Activated CD4-positive, alpha-beta memory T cell treated with anti-CD3 and anti-CD28 coated beads for 36 hours (primary cell): ENCODE data around the gene NRF1. TPM values are rescaled to one million over a fixed set of nuclear protein-coding genes. Genes with fewer than 3 reads are reported as not detected.
A peak's percentile ranks its signal among the peaks of the same experiment; 100 is the strongest.

Experiments used
- CTCF ChIA-PET: fragments of 350-600 bp; sonication (Branson Sonifier 250); formaldehyde crosslinking; loops from one replicate; lab custom pipeline; 2021; ENCODE audit warnings: antibody characterized with exemption, inconsistent platforms; lab: Charles Lee
- POLR2A ChIA-PET: fragments of 350-600 bp; sonication (Branson Sonifier 250); formaldehyde crosslinking; loops from one replicate; lab custom pipeline; 2021; ENCODE audit warnings: antibody characterized with exemption; lab: Charles Lee
- DNase-seq: peaks from one replicate; pipeline ENCODE4 v3.0.0-alpha.2; 2020
- H3K27ac Mint-ChIP-seq: one replicate; pipeline ENCODE4 v1.8.0; 2021; ENCODE audit warnings: mixed read lengths
- H3K27me3 Mint-ChIP-seq: one replicate; pipeline ENCODE4 v1.8.0; 2021; ENCODE audit warnings: mixed read lengths
- H3K36me3 Mint-ChIP-seq: one replicate; pipeline ENCODE4 v1.8.0; 2021; ENCODE audit warnings: mixed read lengths
- H3K4me1 Mint-ChIP-seq: one replicate; pipeline ENCODE4 v1.8.0; 2021; ENCODE audit warnings: low read depth, mixed read lengths
- H3K4me3 Mint-ChIP-seq: one replicate; pipeline ENCODE4 v1.8.0; 2021; ENCODE audit warnings: mild to moderate bottlenecking, mixed read lengths
- H3K9me3 Mint-ChIP-seq: one replicate; pipeline ENCODE4 v1.8.0; 2021; ENCODE audit warnings: mixed read lengths
- intact Hi-C: fragments of 100-400 bp; cut with micrococcal nuclease; formaldehyde crosslinking; loops from one replicate; pipeline ENCODE4 v1.15.1; 2023
- total RNA-seq, 2 experiments: library from RNA; stranded (reverse); gene quantifications; one replicate each; pipeline ENCODE4 v1.2.3, GENCODE V29; 2021

The NRF1 gene
- total RNA-seq, 2 experiments from 2014 or later: 19.9 to 20.4 TPM

- no peaks in the 10 kb centered on the region for H3K36me3 Mint-ChIP-seq
- H3K9me3 Mint-ChIP-seq: no peaks in the 10 kb centered on the region
- ChIA-PET CTCF (interaction anchor here (0.8 to 1.7 kb wide), 2 partner anchors 54 to 111 kb away, joined by 3 to 4 read pairs; no protein-coding TSS in a partner anchor), POLR2A (no interaction called here)
- H3K4me1 Mint-ChIP-seq: no peaks in the 10 kb centered on the region
- no peak for DNase-seq
- H3K27ac Mint-ChIP-seq: no peak overlapping the region
- peaks cover 21% of the 10 kb centered on the region for H3K27me3 Mint-ChIP-seq
- H3K4me3 Mint-ChIP-seq: no peak overlapping the region
- intact Hi-C loops: no loop called here
Observed at GRCh38 chr7:129775695-129776361, 164.3 kb downstream of the NRF1 start.

DNA sequence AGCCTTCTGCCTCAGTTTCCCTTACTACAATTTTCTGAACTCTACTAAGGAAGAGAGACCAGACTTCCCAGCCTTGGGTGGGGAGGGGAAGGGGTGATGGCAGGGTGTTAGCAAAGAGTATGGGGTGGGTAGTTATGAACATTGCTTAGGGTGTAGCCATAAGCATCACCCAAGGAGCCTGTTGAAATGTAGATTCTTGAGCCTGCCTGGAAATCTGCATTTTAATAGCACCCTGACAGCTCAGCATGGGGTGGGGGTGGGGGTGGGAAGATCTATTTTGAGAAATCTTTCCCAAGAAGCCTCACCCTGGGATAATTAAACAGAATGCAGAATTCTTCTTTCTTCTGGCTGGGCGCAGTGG, 164.8 kb downstream of the NRF1 start:
- CTCF ChIA-PET: interaction anchor here (0.8 to 1.7 kb wide), 2 partner anchors 53 to 111 kb away, joined by 3 to 4 read pairs; no protein-coding TSS in a partner anchor
- H3K9me3 Mint-ChIP-seq: no peaks in the 10 kb centered on the region
- intact Hi-C loops: no loop called here

GRCh38 chr7:129777195-129777844, 165.8 kb downstream of the NRF1 start:
- intact Hi-C loops: no loop called here
- peaks cover 34% of the 10 kb centered on the region for H3K27me3 Mint-ChIP-seq
- ChIA-PET POLR2A (no interaction called here), CTCF (interaction anchor here (1.7 kb wide), 1 partner anchor 52 kb away, joined by 4 read pairs; no protein-coding TSS in a partner anchor)
- no peak for DNase-seq
- no peaks in the 10 kb centered on the region for H3K9me3 Mint-ChIP-seq
- no peaks in the 10 kb centered on the region for H3K36me3 Mint-ChIP-seq
- H3K4me1 Mint-ChIP-seq: peaks cover 12% of the 10 kb centered on the region
- no peak overlapping the region for H3K4me3 Mint-ChIP-seq
- H3K27ac Mint-ChIP-seq: no peak overlapping the region

More for the DNA sequence above, 164.8 kb downstream of the NRF1 start:
- H3K4me1 Mint-ChIP-seq: peaks cover 5% of the 10 kb centered on the region
- H3K36me3 Mint-ChIP-seq: no peaks in the 10 kb centered on the region
- H3K27me3 Mint-ChIP-seq: peaks cover 26% of the 10 kb centered on the region
- H3K27ac Mint-ChIP-seq: no peak overlapping the region
- DNase-seq: no peak
- POLR2A ChIA-PET: no interaction called here
- H3K4me3 Mint-ChIP-seq: no peak overlapping the region

GRCh38 chr7:129777993-129778769, 166.7 kb downstream of the NRF1 start:
- ChIA-PET CTCF (interaction anchor here (1.9 kb wide), 1 partner anchor 47 kb away, joined by 6 read pairs; no protein-coding TSS in a partner anchor), POLR2A (no interaction called here)
- DNase-seq: no peak
- H3K27me3 Mint-ChIP-seq: peaks cover 42% of the 10 kb centered on the region
- peak overlapping the region; percentile 32 for H3K4me3 Mint-ChIP-seq
- intact Hi-C loops: no loop called here
- no peaks in the 10 kb centered on the region for H3K9me3 Mint-ChIP-seq
- H3K27ac Mint-ChIP-seq: no peak overlapping the region
- H3K4me1 Mint-ChIP-seq: peaks cover 20% of the 10 kb centered on the region
- H3K36me3 Mint-ChIP-seq: no peaks in the 10 kb centered on the region

DNA sequence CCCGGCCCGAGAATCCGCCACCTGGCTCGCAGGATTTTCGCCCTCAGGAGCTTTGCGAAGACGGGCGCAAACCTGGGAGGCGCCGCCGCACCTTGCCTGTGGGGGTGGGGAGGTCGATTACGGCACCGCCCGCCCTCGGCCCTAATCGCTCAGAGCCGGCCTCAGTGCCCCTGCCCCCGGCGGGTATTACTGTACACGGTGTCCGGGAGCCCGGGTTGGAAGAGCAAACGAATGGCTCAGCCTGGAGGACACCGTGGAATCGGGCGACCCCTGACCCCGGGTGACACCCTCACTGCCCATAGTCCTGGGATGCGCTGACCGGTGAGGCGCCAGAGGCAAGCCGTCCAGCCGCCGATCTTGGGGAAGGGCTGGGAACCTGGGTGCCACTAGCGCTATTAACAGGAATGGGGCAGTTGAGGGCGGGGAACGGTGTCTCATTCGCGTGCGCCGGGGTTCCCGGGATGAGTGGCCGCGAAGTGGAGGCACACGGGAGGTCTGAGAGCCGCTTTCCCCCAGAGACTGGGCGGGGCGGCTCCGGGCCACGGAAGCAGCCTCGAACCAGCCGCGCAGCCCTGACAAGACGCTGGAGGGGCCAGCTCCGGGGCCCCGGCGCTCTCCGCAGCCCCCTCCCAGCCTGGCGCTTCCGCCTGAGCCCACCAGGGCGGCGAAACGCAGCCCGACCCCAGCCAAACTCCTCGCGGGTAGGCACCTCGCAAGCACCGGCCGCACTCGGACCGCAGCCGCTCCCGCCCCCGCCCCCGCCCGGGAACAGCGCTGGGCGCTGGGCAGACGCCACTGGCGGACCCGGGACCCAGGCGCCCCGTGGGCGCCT, 167.5 kb downstream of the NRF1 start:
- DNase-seq: peak; percentile 42
- H3K4me3 Mint-ChIP-seq: peak overlapping the region; percentile 32
- peaks cover 47% of the 10 kb centered on the region for H3K27me3 Mint-ChIP-seq
- H3K36me3 Mint-ChIP-seq: no peaks in the 10 kb centered on the region
- CTCF ChIA-PET: interaction anchor here (1.9 kb wide), 1 partner anchor 46 kb away, joined by 6 read pairs; no protein-coding TSS in a partner anchor
- POLR2A ChIA-PET: interaction anchor here (0.6 kb wide), 1 partner anchor 562 kb away, joined by 5 read pairs; no protein-coding TSS in a partner anchor
- intact Hi-C loops: no loop called here
- peaks cover 26% of the 10 kb centered on the region for H3K4me1 Mint-ChIP-seq
- no peaks in the 10 kb centered on the region for H3K9me3 Mint-ChIP-seq
- no peak overlapping the region for H3K27ac Mint-ChIP-seq

DNA sequence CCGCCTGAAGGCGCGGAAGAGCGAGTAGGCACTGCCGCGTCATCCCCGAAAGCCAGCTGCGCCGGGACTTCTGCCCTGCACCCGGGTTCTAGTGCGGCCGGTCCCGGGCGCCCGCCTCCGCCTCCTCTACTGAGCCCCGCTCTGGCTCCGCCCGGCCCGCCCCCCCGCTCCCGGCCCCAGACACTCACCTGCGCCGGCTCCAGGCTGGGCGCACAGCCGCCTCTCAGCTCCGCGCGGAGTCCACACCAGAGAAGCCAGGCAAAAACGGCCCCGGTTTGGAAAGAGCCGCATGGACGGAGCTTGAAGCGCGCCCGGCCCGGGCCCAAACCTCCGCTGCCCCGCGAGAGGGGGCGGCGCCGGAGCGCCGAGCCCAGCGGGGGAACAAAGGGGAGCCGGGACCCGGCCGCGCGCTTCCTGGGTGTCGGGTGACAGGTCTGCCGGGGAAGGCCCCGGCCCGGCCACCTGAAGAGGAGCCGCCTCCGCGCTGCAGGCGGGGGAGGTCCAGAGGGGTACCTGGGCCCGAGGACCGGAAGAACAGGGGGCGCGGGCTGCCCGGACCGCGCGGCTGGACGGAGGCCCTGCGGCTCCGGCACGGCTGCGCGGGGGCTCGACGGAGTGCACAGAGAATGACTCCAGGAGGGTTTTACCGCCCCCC, 168.2 kb downstream of the NRF1 start:
- DNase-seq: peak; percentile 49
- peaks cover 51% of the 10 kb centered on the region for H3K27me3 Mint-ChIP-seq
- ChIA-PET POLR2A (interaction anchor here (0.6 kb wide), 1 partner anchor 562 kb away, joined by 5 read pairs; no protein-coding TSS in a partner anchor), CTCF (interaction anchor here (1.9 kb wide), 1 partner anchor 45 kb away, joined by 6 read pairs; no protein-coding TSS in a partner anchor)
- H3K4me3 Mint-ChIP-seq: peak overlapping the region; percentile 48
- intact Hi-C loops: loop anchor here (1.0 to 5.0 kb wide), 2 partner anchors 46 to 347 kb away; partner anchors contain the start of gene STRIP2
- no peaks in the 10 kb centered on the region for H3K9me3 Mint-ChIP-seq
- H3K36me3 Mint-ChIP-seq: no peaks in the 10 kb centered on the region
- no peak overlapping the region for H3K27ac Mint-ChIP-seq
- peaks cover 26% of the 10 kb centered on the region for H3K4me1 Mint-ChIP-seq

DNA sequence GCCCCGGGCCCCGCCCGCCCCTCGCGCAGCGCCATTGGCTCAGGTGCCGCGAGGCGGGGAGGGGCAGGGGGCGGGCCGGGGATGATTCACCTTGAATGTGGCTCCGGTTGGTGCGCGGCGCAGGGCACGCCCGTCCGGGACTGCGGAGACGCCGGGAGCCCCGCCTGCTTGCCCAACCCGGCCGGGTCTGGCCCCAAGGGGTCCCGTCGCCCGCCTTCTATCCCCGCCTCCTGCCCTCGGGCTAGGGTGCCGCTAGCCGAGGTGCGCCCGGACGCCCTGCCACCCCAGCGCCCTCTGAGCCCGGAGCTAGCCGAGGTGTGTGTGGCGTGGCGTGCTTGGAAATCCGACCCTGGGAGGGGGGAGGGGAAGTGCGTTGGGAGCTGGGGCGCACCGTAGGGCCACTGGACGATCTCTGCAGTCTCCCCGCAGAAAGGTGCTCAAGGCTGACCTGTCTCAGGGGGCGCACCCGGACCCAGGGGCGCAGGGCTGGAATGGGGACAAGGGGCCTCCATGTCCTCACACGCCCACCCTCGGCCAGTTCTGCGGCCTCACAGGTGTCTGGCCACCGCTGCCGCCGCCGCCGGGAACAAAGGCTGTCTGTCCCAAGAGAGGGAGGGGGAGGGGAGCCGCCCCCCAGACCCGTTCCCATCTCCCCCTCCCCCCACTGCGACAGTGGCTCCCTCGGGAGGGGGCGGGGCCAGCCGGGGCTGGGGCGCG, 168.9 kb downstream of the NRF1 start:
- CTCF ChIA-PET: interaction anchor here (1.8 kb wide), 1 partner anchor 168 kb away, joined by 6 read pairs; no protein-coding TSS in a partner anchor
- Mint-ChIP-seq H3K4me1 (peaks cover 29% of the 10 kb centered on the region), H3K27me3 (peaks cover 57% of the 10 kb centered on the region), H3K4me3 (peak overlapping the region; percentile 64), H3K36me3 (no peaks in the 10 kb centered on the region), H3K27ac (no peak overlapping the region), H3K9me3 (no peaks in the 10 kb centered on the region)
- intact Hi-C loops: loop anchor here (1.0 to 5.0 kb wide), 2 partner anchors 45 to 348 kb away; partner anchors contain the start of gene STRIP2
- peak; percentile 88 for DNase-seq
- POLR2A ChIA-PET: no interaction called here

GRCh38 chr7:129780974-129781927, 169.7 kb downstream of the NRF1 start:
- ChIA-PET POLR2A (no interaction called here), CTCF (interaction anchor here (1.8 kb wide), 1 partner anchor 169 kb away, joined by 6 read pairs; no protein-coding TSS in a partner anchor)
- Mint-ChIP-seq H3K27me3 (peaks cover 59% of the 10 kb centered on the region), H3K9me3 (no peaks in the 10 kb centered on the region), H3K27ac (no peak overlapping the region), H3K4me3 (peak overlapping the region; percentile 66), H3K36me3 (no peaks in the 10 kb centered on the region), H3K4me1 (peaks cover 37% of the 10 kb centered on the region)
- intact Hi-C loops: loop anchor here (1.0 to 5.0 kb wide), 2 partner anchors 44 to 349 kb away; partner anchors contain the start of gene STRIP2
- peak; percentile 48 for DNase-seq

DNA sequence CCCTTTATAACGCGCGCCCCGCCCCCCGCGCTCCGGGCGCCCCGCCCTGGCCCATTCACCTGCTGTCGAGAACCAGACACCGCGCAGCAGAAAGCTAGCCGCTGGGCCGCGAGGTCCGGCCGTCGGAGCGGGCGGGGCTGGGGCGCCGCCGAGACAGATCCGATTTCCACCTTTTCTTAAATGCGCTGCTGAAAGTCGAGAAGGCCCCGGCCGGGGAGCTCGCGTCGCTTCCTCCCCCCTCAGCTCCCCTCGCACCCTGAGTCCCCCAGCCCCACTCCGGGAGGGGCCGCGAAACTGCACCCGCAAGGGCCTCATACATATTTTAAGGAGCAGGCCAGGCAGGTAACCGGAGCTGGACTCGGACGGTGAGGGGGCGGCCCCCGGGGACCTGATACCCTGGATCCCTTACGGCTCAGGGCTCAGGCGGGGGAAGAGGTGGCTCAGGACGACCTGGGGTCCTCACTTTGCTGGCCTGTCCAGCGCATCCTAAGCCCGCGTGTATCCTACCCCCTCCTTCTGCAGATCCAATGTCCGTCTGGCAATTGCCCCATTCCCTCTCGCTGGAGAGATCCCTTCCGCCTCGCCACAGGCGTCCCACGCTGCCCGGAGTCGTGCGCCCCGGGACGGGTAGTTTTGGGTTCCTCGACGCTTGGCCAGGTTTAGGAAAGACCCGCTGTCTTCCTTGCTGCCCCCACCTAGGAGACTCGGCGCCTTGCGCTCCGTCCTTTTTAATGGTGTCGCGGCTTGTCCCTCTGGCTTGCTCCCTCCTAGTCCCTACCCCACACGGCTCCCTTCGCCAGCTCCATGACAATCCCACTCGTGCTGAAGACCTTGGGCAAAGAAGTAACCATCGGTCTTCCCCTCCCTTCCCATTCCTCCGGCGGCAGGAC, 170.7 kb downstream of the NRF1 start:
- CTCF ChIA-PET: interaction anchor here (1.8 kb wide), 1 partner anchor 169 kb away, joined by 6 read pairs; no protein-coding TSS in a partner anchor
- Mint-ChIP-seq H3K36me3 (no peaks in the 10 kb centered on the region), H3K4me3 (no peak overlapping the region), H3K4me1 (peaks cover 42% of the 10 kb centered on the region), H3K27me3 (peaks cover 68% of the 10 kb centered on the region), H3K27ac (no peak overlapping the region), H3K9me3 (no peaks in the 10 kb centered on the region)
- DNase-seq: no peak
- intact Hi-C loops: loop anchor here (5.0 kb wide), 1 partner anchor 350 kb away; the partner anchor contains the start of gene STRIP2
- POLR2A ChIA-PET: no interaction called here
